OCI-LY1 (cell line): ENCODE data around the gene PGAP6.

Experiments used
- CTCF ChIP-seq: fragments of 200-600 bp; sonication (generic), shearing (Covaris generic); IDR thresholded peaks from 2 replicates; pipeline ENCODE4 v1.5.1; 2017; ENCODE audit warnings: mild to moderate bottlenecking, antibody characterized with exemption, low read length, moderate library complexity, mixed read lengths
- EZH2 ChIP-seq: fragments of 200-600 bp; sonication (generic), shearing (Covaris generic); IDR thresholded peaks from 2 replicates; pipeline ENCODE4 v1.8.0; 2017; ENCODE audit warnings: borderline replicate concordance, mixed run types, mild to moderate bottlenecking, antibody characterized with exemption, low read length, moderate library complexity, mixed read lengths

- TF ChIP-seq CTCF: no peak
- TF ChIP-seq EZH2: no peak
Observed at GRCh38 chr16:369275-369865, 12.4 kb downstream of the PGAP6 start.
